ENCODE measurements around the gene SPOCK1. TPM values are rescaled to one million over a fixed set of nuclear protein-coding genes. Genes with fewer than 3 reads are reported as not detected.

SPOCK1 gene
- total RNA-seq, 1 experiment from 2014 or later = 9.8 TPM

DNA sequence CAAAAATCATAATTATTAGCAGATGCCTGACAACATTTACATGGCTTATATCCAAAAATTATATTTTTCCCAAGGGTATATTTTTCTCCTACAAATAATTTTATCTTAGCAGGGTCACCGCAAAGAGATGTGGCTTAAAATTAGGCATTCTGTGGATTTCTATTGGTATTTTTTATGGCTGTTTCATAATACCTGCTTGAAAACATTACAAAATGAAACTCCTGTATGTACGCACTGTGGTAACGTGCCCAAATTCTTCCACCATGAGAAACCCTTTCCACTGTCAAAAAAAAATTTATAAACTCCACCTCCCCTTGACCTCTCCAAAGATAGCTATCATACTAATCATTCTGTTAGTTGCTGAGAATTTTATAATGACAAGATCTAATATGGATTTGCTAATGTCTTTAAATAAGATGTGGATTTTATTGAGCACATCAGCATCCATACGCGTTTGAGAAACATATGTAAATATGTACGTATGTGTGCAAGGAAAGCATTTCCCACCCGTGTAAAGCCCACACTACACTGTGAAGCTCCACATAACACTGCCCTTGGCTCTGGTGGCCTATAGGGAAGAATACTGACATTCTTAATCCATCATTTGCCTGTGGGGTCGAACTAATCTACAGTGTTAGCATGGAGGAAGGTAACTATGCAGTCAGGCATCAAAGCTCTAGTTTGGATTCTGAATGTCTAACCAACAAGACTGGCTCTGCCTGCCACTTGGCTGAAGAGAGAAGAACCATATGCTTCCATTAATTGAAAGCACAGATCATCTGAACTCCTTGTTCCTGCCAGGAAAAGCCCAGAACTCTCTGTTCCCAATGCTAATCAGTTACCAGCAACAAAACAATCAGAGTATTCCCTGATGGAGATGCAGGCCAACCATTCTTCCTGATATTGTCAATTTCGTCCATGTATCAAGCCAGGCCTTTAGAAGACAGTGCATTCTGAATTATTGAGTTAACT lies 244.7 kb downstream of the SPOCK1 start:
- no peak for DNase-seq
- Histone ChIP-seq H3K9ac (ENCODE audit: low read length) (no peak overlapping the region), H3K4me3 (ENCODE audit: low read length) (no peak overlapping the region), H3K4me2 (ENCODE audit: low read length) (no peak overlapping the region), H3K9me3 (ENCODE audit: low read length) (no peaks in the 10 kb centered on the region), H3K36me3 (ENCODE audit: low read depth, low read length) (no peaks in the 10 kb centered on the region), H3K79me2 (ENCODE audit: low read length) (no peaks in the 10 kb centered on the region), H4K20me1 (ENCODE audit: low read length) (no peaks in the 10 kb centered on the region), H2AFZ (ENCODE audit: low read length) (no peak overlapping the region), H3K27ac (ENCODE audit: low read length) (no peak overlapping the region), H3K4me1 (ENCODE audit: insufficient read depth, low read length) (no peaks in the 10 kb centered on the region), H3K9me2 (replicated peaks; ENCODE audit: low read length) (no peaks in the 10 kb centered on the region), H3F3A (ENCODE audit: low read length, unreplicated experiment) (no peaks in the 10 kb centered on the region), H3K27me3 (ENCODE audit: low read length) (no peaks in the 10 kb centered on the region)
- TF ChIP-seq, protein P1, sequence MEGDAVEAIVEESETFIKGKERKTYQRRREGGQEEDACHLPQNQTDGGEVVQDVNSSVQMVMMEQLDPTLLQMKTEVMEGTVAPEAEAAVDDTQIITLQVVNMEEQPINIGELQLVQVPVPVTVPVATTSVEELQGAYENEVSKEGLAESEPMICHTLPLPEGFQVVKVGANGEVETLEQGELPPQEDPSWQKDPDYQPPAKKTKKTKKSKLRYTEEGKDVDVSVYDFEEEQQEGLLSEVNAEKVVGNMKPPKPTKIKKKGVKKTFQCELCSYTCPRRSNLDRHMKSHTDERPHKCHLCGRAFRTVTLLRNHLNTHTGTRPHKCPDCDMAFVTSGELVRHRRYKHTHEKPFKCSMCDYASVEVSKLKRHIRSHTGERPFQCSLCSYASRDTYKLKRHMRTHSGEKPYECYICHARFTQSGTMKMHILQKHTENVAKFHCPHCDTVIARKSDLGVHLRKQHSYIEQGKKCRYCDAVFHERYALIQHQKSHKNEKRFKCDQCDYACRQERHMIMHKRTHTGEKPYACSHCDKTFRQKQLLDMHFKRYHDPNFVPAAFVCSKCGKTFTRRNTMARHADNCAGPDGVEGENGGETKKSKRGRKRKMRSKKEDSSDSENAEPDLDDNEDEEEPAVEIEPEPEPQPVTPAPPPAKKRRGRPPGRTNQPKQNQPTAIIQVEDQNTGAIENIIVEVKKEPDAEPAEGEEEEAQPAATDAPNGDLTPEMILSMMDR (conservative IDR thresholded peaks at IDR 0.05; ENCODE audit: low read depth, low read length) = no peak
- TF ChIP-seq EZH2phosphoT487 (IDR thresholded peaks at IDR 0.05; ENCODE audit: borderline replicate concordance, low read length) = no peak
- no peak for TF ChIP-seq EZH2 (IDR thresholded peaks at IDR 0.05; ENCODE audit: low read length, unreplicated experiment)
- ChIA-PET POLR2A (ENCODE audit: unreplicated experiment) (no interaction called here), CTCF (no interaction called here)
- ATAC-seq = no peak
- no TSS peak for BruUV-seq (replicated peaks)
- intact Hi-C loops (cut with micrococcal nuclease) = no loop called here

DNA sequence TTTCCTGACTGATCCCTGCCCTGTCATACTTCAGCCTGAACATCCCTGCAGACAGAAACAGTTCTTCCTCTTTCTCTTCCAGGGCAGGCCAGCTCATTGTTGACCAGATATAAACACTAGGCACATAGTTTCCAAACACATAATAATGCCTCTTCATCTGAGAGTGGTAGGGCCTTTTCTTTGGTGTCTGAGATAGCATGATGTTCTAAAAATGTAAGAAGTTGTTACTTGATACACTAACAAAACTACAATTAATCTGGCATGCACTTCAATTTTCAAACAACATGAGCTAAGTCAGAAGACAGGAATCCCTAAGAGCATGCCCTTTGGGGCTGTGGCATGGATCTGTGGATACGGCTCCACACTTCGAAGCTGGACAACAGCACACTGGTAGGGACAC lies 246.6 kb downstream of the SPOCK1 start:
- intact Hi-C loops (cut with micrococcal nuclease) = no loop called here
- Histone ChIP-seq H3K4me2 (ENCODE audit: low read length) (no peak overlapping the region), H3K4me1 (ENCODE audit: insufficient read depth, low read length) (no peaks in the 10 kb centered on the region), H3K27ac (ENCODE audit: low read length) (no peak overlapping the region), H3F3A (ENCODE audit: low read length, unreplicated experiment) (no peaks in the 10 kb centered on the region), H3K27me3 (ENCODE audit: low read length) (no peaks in the 10 kb centered on the region), H3K9ac (ENCODE audit: low read length) (no peak overlapping the region), H3K79me2 (ENCODE audit: low read length) (no peaks in the 10 kb centered on the region), H3K36me3 (ENCODE audit: low read depth, low read length) (no peaks in the 10 kb centered on the region), H4K20me1 (ENCODE audit: low read length) (no peaks in the 10 kb centered on the region), H2AFZ (ENCODE audit: low read length) (no peak overlapping the region), H3K9me3 (ENCODE audit: low read length) (no peaks in the 10 kb centered on the region), H3K4me3 (ENCODE audit: low read length) (no peak overlapping the region), H3K9me2 (replicated peaks; ENCODE audit: low read length) (no peaks in the 10 kb centered on the region)
- CTCF ChIA-PET = no interaction called here
- POLR2A ChIA-PET (ENCODE audit: unreplicated experiment) = no interaction called here
- ATAC-seq = no peak
- BruUV-seq (replicated peaks) = no TSS peak
- no peak for DNase-seq
- TF ChIP-seq EZH2 (IDR thresholded peaks at IDR 0.05; ENCODE audit: low read length, unreplicated experiment) (no peak), EZH2phosphoT487 (IDR thresholded peaks at IDR 0.05; ENCODE audit: borderline replicate concordance, low read length) (no peak)
- TF ChIP-seq, protein P1 (conservative IDR thresholded peaks at IDR 0.05; ENCODE audit: low read depth, low read length) = no peak

DNA sequence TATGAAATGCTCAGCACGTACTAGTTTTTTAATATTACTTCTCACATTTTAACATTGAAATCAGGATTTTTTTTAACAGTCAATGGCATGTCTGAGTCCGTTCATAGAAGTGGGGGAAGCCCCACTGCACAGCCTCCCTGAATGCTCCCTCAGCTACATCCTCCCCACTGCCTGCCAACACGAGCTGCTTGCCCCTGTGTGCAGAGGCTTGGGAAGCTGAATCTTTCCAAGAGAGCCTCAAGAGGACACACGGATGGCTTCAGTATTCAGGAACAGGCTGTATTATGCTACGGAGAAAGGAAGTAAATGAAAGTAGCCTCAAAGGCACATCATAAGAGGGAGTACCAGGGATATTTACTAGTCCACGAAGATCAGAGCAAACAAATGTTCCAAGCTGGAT lies 248.7 kb downstream of the SPOCK1 start:
- intact Hi-C loops (cut with micrococcal nuclease) = no loop called here
- Histone ChIP-seq H2AFZ (ENCODE audit: low read length) (no peak overlapping the region), H3K4me2 (ENCODE audit: low read length) (no peak overlapping the region), H3K4me3 (ENCODE audit: low read length) (no peak overlapping the region), H3K4me1 (ENCODE audit: insufficient read depth, low read length) (no peaks in the 10 kb centered on the region), H3K9me2 (replicated peaks; ENCODE audit: low read length) (no peaks in the 10 kb centered on the region), H3K9me3 (ENCODE audit: low read length) (no peaks in the 10 kb centered on the region), H3K79me2 (ENCODE audit: low read length) (no peaks in the 10 kb centered on the region), H3K9ac (ENCODE audit: low read length) (no peak overlapping the region), H3K27me3 (ENCODE audit: low read length) (no peaks in the 10 kb centered on the region), H3K36me3 (ENCODE audit: low read depth, low read length) (no peaks in the 10 kb centered on the region), H3F3A (ENCODE audit: low read length, unreplicated experiment) (no peaks in the 10 kb centered on the region), H4K20me1 (ENCODE audit: low read length) (no peaks in the 10 kb centered on the region), H3K27ac (ENCODE audit: low read length) (no peak overlapping the region)
- ChIA-PET CTCF (no interaction called here), POLR2A (ENCODE audit: unreplicated experiment) (no interaction called here)
- ATAC-seq = no peak
- DNase-seq = no peak
- no TSS peak for BruUV-seq (replicated peaks)
- no peak for TF ChIP-seq EZH2phosphoT487 (IDR thresholded peaks at IDR 0.05; ENCODE audit: borderline replicate concordance, low read length)
- TF ChIP-seq, protein P1 (conservative IDR thresholded peaks at IDR 0.05; ENCODE audit: low read depth, low read length) = no peak
- no peak for TF ChIP-seq EZH2 (IDR thresholded peaks at IDR 0.05; ENCODE audit: low read length, unreplicated experiment)
